Activated CD8-positive, alpha-beta memory T cell treated with anti-CD3 and anti-CD28 coated beads for 48 hours (primary cell): ENCODE results near the gene PRDM13.
"Not testable (repeated sequence)": the region's sequence is repeated elsewhere in the genome, so short reads cannot be mapped to it uniquely, and the experiment has no call there.

Source experiments
- DNase-seq, 3 experiments: peaks; one replicate each; pipeline ENCODE4 v3.0.0-alpha.2; 2020; ENCODE audit warnings: low read depth in 2 of 3, low spot score in 2 of 3

The PRDM13 gene

DNA sequence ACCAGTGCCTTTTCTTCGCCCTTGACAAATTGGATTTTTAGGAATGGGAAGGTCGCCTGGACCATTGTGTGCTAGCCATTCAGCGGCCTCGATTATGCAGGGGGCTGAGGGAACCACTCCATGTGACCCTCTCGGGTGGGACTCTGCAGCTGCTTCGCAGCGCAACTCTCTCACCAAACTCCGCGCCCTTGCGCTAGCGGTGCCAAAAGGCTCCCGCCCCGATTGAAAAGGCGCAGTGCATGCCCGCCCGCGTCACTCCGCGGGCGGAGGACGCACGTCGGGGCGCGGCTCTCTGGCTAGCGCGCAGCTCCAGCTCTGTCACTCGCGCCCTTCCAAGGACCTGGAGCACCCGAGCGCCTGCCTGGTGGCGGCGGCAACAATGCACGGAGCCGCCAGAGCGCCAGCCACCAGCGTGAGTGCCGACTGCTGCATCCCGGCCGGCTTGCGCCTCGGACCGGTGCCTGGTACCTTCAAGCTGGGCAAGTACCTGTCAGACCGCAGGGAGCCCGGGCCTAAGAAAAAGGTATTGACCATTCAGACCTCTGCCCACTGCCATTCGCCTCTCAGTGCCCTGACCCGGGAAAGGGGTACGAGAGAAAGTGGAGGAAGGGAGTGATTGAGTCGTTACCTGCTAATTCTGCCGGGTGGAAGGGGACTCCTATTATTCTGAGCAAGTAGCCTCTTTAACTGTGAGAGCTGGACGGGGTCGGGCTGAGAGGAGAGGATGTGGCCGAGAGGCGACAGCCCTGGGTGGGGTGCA, at the start of gene PRDM13:
Gene PRDM13, plus strand, starts transcription at position 178 of the 760 bp plus-strand sequence. Its CDS starts 202 bp downstream, at position 380.
- DNase-seq = no peak

DNA sequence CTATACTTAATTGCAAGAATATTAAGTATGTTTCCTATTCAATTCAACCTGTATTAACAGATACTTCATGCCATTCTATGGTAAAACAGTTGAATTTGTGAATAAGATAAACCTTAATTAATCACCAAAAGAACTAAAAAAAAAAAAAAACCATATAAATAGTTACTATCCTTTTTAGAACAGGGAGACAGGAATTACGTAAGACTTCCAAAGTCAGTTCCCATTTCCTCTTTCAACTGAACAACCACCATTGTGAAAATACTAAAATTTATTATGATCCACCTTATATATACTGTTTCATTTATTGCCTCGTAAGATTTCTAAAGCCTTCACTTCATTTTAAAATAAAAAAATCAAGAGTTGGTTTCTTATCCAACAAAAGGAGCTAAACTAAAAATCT, 47.6 kb upstream of the PRDM13 start:
- no peak for DNase-seq

GRCh38 chr6:99560668-99561067, 46.0 kb upstream of the PRDM13 start:
- no peak for DNase-seq

DNA sequence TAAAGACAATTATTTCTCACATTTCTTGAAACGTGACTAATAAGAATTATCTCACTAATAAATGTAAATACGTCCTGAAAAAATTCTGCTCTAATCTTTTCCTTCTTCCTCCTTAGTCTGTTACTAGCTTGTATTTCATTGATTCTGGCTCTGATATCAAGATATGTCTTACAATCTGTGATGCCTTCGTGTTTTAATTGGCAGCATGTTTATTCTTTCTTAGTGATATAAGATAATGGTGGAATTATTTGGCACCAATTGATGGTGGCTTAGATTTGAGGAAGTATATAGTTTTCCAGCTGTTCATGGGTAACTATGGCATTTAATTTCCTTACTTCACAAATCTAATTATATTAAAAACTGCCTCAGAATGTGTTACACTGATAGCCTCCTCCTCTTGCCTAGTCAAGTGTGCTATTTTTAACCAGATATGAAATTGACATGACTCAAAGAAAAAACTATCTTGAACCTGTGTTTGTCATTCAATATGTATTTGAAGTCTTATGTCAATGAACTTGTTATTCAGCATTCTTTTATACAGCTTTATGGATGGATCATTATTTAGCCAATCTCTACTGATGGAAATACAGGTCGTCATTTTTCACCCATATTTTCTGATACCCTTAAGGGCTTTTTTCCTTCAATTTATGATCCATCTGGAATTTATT, 43.4 kb upstream of the PRDM13 start:
- no peak for DNase-seq

DNA sequence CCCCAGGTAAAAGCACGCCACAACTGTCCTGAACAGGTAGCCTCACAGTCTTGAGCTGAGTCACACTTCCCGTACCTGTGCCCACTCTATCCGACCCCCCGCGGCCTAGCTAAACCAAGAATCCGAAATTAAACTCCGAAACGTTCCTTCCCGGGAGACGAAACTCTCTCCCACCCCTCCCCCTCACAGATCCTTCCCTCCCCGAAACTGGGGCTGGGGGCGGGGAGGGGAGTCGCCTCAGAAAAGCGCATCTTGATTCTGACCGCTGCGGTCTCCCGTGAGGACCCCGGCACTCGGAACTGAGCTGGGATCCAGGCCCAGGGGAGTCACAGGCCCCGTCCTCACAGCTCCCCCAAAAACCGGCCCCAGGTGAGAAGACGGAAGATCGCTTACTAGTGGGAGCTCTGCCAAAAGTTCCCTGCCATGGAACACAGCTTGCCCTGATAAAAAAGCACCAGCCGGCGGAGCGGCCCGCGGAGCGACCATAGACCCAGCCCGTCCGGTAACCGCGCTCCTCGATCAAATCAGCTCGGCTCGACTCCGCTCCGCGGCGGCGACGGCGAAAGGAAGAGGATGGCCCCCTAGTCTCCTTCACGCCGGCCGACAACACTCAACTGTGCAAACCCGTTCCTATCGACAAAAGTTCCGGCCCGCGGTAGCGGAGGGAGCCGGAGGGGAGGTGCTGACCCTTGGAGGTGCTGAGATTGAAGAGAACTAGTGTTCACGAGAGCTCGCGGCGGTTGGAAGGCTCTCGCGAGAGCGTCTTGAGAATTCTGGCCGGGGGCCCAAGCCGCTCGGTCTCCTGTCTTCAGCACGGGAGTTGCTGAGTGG, 38.3 kb upstream of the PRDM13 start, which contains the start of gene CCNC:
Gene CCNC, minus strand, starts transcription at position 558 of the 831 bp plus-strand sequence. Its CDS starts 133 bp downstream, at position 425.
- peak; percentile 80 to 82 (median 80) for DNase-seq

- no peak for DNase-seq
These were observed 32.5 kb upstream of the PRDM13 start for GRCh38 chr6:99573980-99574617.

- no peak for DNase-seq
These were observed 30.9 kb upstream of the PRDM13 start for GRCh38 chr6:99575544-99576227.

- DNase-seq = no peak
These were observed 26.9 kb upstream of the PRDM13 start for GRCh38 chr6:99579781-99580180.

DNA sequence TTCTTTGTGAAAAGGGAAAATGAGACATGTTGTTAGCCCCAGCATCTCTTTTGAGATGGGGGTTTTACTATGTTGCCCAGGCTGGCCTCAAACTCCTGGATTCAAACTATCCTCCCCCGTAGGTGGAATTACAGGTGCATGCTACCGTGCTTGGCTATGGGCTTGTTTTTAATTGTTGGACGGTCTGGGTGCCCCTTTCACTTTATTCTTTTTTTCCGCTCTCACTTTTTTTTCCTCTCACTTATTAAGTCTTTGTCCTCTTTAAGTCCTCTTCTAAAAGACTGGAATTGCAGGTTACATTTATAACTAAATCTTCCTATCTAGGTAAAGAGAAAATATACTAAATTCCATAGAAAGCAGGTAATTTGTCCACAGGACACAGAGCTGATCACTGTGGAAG, 18.8 kb upstream of the PRDM13 start:
- DNase-seq = no peak

DNA sequence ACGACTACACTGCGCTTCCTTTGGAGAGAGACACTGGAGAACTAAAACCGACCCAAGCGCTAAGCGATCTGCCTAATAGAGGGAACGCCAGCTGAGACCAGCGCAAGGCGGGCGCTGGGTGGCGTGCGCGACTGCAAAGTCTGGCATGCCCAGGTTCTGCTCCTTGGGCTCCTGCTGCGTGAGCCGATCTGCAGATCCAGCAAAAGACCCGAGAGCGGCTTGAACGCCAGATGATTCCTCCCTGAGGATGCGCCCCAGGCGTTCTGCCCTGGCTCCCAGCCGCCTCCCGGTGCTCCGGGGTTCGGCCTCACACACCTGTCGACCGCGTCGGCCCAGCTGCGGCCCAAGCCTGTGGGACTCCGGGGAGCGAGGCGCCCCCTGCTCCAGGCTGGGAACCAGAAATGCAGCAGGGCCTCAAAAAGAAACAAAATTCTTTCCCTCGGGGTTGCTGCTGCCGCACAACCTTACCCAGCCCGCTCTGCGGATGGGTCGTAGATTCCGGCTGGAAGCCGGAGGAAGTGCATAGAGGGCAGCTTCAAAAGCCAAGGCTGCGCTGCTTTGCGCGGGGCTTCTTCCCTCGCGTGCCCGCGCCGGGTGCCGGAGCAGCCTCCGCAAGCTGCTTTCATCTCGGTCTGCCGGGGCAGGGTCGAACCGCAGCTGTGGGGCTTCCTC, 17.9 kb upstream of the PRDM13 start:
- no peak for DNase-seq

- no peak for DNase-seq
These were observed 17.4 kb upstream of the PRDM13 start for GRCh38 chr6:99589290-99589672.

DNA sequence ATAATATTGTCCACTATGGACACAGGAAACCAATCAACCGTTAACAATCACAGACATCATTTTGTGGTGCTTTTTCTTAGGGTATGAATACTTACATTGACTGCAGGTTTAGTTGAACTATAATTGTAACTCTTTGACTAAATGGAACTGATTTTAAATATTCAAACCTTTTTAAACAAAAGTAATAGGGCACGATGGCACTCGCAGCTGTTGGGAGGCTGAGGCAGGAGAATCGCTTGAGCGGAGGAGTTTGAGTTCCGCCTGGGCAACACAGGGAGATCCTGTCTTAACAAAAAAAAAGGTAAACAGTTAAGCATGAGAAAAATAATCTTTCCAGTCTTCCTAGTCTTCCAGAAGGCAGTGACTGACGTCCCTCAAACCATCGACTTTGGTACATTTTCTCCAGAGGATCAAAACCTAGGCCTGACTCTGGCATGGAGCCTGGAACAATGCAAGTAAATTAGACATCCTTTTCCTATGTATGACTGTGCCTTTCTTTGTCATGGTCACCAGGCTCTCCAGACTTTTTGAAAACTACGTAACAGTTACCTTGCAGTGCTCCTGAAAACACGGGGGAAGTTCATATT, 16.6 kb upstream of the PRDM13 start:
- no peak for DNase-seq

DNA sequence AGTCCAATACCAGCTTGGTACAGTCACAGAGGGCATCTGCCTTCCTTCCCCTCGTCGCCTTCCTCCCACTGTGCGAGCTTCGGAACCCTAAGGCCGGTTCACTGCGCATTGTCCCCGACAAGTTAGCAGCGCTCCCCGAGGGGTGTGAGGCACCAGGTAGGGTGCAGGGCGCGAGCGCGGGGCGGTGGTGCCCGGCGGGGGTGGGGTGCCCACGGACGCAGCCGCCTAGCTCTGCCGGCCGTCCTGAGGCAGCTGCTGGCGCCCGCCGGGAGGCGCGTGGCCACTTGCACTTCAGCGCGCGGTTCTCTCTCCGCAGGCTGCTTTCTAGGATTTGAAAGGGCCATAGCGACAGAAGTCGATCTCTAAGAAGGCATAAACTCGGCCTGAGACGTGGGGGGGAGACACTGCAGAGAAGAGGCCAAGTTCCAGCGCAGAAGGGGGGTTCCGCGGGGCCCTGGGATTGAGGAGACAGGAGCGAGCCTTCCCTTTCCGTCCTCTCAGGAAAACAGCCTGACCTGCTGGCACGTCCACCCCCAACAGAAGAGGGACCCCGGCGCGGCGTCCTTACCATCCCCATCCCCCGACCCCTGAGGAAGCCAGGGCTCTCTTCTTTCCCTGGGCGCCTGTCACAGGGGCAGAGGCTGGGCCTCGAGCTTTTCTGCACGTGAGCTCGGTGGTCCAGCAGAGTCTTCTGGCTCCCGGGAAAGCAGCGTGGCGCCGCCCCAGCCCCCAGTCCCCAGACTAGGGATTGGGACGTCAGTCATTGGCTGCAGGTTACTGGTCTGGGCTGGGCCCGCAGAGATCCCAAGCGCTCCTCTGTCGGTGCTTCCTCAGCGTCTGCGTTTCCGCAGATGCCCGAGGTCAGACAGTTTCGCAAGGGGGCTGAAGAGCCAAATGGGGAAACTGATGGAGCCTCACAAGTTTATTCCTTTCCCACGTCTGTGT, 15.6 kb upstream of the PRDM13 start:
- no peak for DNase-seq

- DNase-seq = no peak
These were observed 14.8 kb upstream of the PRDM13 start for GRCh38 chr6:99591673-99592364.

DNA sequence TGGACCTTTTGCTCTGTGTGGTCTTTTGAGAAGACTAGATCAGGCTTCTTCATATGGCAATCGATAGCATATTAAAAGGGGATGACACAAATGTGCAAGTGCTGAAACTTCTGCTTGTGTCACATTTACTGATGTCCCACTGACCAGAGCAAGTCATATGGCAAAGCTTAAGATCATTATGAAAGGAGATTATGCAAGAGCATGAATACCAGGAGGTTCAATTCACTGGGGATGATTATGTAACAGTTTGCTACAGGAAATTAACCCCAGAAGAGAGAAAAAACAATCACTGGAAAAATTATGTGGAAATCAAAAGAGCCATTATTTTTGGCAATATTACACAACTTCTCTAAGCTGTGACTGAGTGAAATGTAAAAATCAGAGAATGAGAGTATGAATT, 13.7 kb upstream of the PRDM13 start:
- DNase-seq = no peak

DNA sequence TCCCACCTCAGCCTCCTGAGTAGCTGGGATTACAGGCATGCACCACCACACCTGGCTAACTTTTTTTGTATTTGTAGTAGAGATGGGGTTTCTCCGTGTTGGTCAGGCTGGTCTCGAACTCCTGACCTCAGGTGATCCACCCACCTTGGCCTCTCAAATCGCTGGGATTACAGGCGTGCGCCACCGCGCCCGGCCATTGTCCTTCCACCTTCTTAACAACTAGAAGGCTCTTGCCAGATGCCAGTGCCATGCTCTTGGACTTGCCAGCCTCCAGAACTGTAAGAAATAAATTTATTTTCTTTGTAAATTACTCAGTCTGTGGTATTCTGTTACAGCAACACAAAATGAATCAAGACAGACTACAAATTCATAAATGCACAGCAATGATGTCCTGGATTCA, 11.9 kb upstream of the PRDM13 start:
- not testable (repeated sequence) for DNase-seq

GRCh38 chr6:99602520-99603420, 3.9 kb upstream of the PRDM13 start:
- DNase-seq = no peak
